H1 (cell line): ENCODE measurements around the gene PPP2R3B. TPM values are rescaled to one million over a fixed set of nuclear protein-coding genes. Genes with fewer than 3 reads are reported as not detected.

ENCODE experiments used
- CTCF ChIA-PET: fragments of 300-600 bp; sonication (Branson Sonifier 250); formaldehyde crosslinking; loops from one replicate; lab custom pipeline; 2021; ENCODE audit not compliant: partially characterized antibody; lab: Charles Lee
- POLR2A ChIA-PET: fragments of 300-600 bp; sonication (Branson Sonifier 250); formaldehyde crosslinking; loops from one replicate; lab custom pipeline; 2021; ENCODE audit warnings: inconsistent platforms; ENCODE audit not compliant: partially characterized antibody; lab: Charles Lee
- DNase-seq, 2 experiments: peaks; one replicate each; pipeline versions ENCODE4 v3.0.0 to v3.0.0-alpha.2; 2010 to 2022; ENCODE audit warnings: low spot score in 2 of 2, low read depth in 1 of 2, mixed read lengths in 1 of 2
- FAIRE-seq: peaks from 2 replicates; lab custom pipeline; 2011; peaks lifted over from hg19 to GRCh38; lab: Jason Lieb, UNC
- H2AFZ ChIP-seq: 2 replicates; pipeline ENCODE4 v1.8.1; 2012; ENCODE audit warnings: low read length, inconsistent platforms
- H2AK5ac ChIP-seq: 2 replicates; pipeline ENCODE4 v1.6.1; 2013; ENCODE audit warnings: low read depth, low read length
- H2BK120ac ChIP-seq: replicated peaks from 2 replicates; pipeline ENCODE3; 2013; ENCODE audit warnings: low read depth, low read length, inconsistent platforms
- H2BK12ac ChIP-seq: 2 replicates; pipeline ENCODE4 v1.6.1; 2013; ENCODE audit warnings: low read depth, low read length
- H2BK15ac ChIP-seq: 2 replicates; pipeline ENCODE4 v1.6.1; 2013; ENCODE audit warnings: low read length
- H2BK20ac ChIP-seq: 2 replicates; pipeline ENCODE4 v1.6.1; 2013; ENCODE audit warnings: low read length
- H2BK5ac ChIP-seq: 2 replicates; pipeline ENCODE4 v1.6.1; 2013; ENCODE audit warnings: low read depth, low read length
- H3K14ac ChIP-seq: 2 replicates; pipeline ENCODE4 v1.6.1; 2013; ENCODE audit warnings: inconsistent platforms; ENCODE audit not compliant: insufficient read length
- H3K18ac ChIP-seq: 2 replicates; pipeline ENCODE4 v1.6.1; 2013; ENCODE audit warnings: low read length; ENCODE audit errors: extremely low read depth
- H3K23ac ChIP-seq: 2 replicates; pipeline ENCODE4 v1.6.1; 2013; ENCODE audit warnings: inconsistent platforms; ENCODE audit not compliant: insufficient read length
- H3K23me2 ChIP-seq: 2 replicates; pipeline ENCODE4 v1.6.1; 2013; ENCODE audit warnings: low read depth, low read length
- H3K27ac ChIP-seq: 2 replicates; pipeline ENCODE4 v1.6.1; 2011; ENCODE audit warnings: low read depth, low read length, inconsistent platforms
- H3K27me3 ChIP-seq, 4 experiments: replicated peaks in 1 of 4; 1 replicate in 1 of 4; 2 replicates in 3 of 4; pipeline versions ENCODE4 v1.6.1 to v1.8.1; 2011 to 2013; ENCODE audit warnings: low read length in 3 of 4, mild to moderate bottlenecking in 3 of 4, inconsistent platforms in 2 of 4, mixed read lengths in 2 of 4, moderate library complexity in 1 of 4; ENCODE audit not compliant: control insufficient read depth in 3 of 4, insufficient read depth in 3 of 4; ENCODE audit errors: extremely low read depth in 1 of 4
- H3K36me3 ChIP-seq, 4 experiments: 2 replicates each; pipeline versions ENCODE4 v1.6.1 to v1.8.1; 2011 to 2013; ENCODE audit warnings: mild to moderate bottlenecking in 4 of 4, low read length in 3 of 4, moderate library complexity in 2 of 4, control low read depth in 1 of 4, inconsistent platforms in 1 of 4; ENCODE audit not compliant: insufficient read depth in 4 of 4, control insufficient read depth in 2 of 4
- H3K4ac ChIP-seq: replicated peaks from 2 replicates; pipeline ENCODE3; 2013; ENCODE audit warnings: low read length, low read depth, mixed read lengths, inconsistent platforms; ENCODE audit not compliant: insufficient read length
- H3K4me1 ChIP-seq, 4 experiments: replicated peaks in 1 of 4; 1 replicate in 1 of 4; 2 replicates in 3 of 4; pipeline versions ENCODE4 v1.6.1 to v1.8.1; 2011 to 2013; ENCODE audit warnings: low read length in 3 of 4, inconsistent platforms in 2 of 4, mixed read lengths in 1 of 4; ENCODE audit not compliant: insufficient read depth in 4 of 4, control insufficient read depth in 3 of 4
- H3K4me2 ChIP-seq, 2 experiments: 2 replicates each; pipeline versions ENCODE4 v1.6.1 to v1.8.1; 2011 to 2013; ENCODE audit warnings: low read depth in 2 of 2, low read length in 2 of 2, control low read depth in 1 of 2, inconsistent platforms in 1 of 2, mild to moderate bottlenecking in 1 of 2; ENCODE audit not compliant: insufficient read depth in 1 of 2
- H3K4me3 ChIP-seq, 4 experiments: fragments of 200-600, 300-600 bp in 1 of 4; sonication (generic), shearing (Covaris generic), sonication (Bioruptor Twin) in 1 of 4; 2 replicates each; pipeline versions ENCODE4 v1.5.1 to v1.8.1; 2011 to 2016; ENCODE audit warnings: low read length in 4 of 4, low read depth in 3 of 4, control low read depth in 2 of 4, inconsistent platforms in 2 of 4, mild to moderate bottlenecking in 2 of 4, mixed read lengths in 1 of 4, moderate library complexity in 1 of 4; ENCODE audit not compliant: insufficient read depth in 2 of 4; ENCODE audit errors: extremely low read depth in 1 of 4
- H3K56ac ChIP-seq: replicated peaks from 2 replicates; pipeline ENCODE3; 2013; ENCODE audit warnings: low read depth, mild to moderate bottlenecking, mixed read lengths, low read length, inconsistent platforms; ENCODE audit not compliant: insufficient read length
- H3K79me1 ChIP-seq: 2 replicates; pipeline ENCODE4 v1.6.1; 2013; ENCODE audit warnings: low read depth, low read length, control low read depth
- H3K79me2 ChIP-seq, 2 experiments: 2 replicates each; pipeline versions ENCODE4 v1.6.1 to v1.8.1; 2012 to 2013; ENCODE audit warnings: low read length in 2 of 2, mild to moderate bottlenecking in 2 of 2, inconsistent platforms in 1 of 2; ENCODE audit not compliant: insufficient read depth in 2 of 2, control insufficient read depth in 1 of 2
- H3K9ac ChIP-seq, 4 experiments: replicated peaks in 1 of 4; 1 replicate in 1 of 4; 2 replicates in 3 of 4; pipeline versions ENCODE4 v1.6.1 to v1.8.1; 2011 to 2013; ENCODE audit warnings: low read depth in 3 of 4, low read length in 3 of 4, control low read depth in 2 of 4, mild to moderate bottlenecking in 2 of 4, moderate library complexity in 2 of 4, inconsistent platforms in 1 of 4; ENCODE audit errors: extremely low read depth in 1 of 4
- H3K9me3 ChIP-seq, 2 experiments: 2 replicates each; pipeline versions ENCODE4 v1.6.1 to v1.8.1; 2012 to 2013; ENCODE audit warnings: mild to moderate bottlenecking in 2 of 2, moderate library complexity in 2 of 2, control low read depth in 1 of 2, inconsistent platforms in 1 of 2, low read depth in 1 of 2, low read length in 1 of 2, mixed read lengths in 1 of 2; ENCODE audit not compliant: insufficient read depth in 2 of 2
- H4K20me1 ChIP-seq, 2 experiments: replicated peaks in 1 of 2; 2 replicates each; pipeline versions ENCODE3 to v1.8.1; 2011 to 2013; ENCODE audit warnings: inconsistent platforms in 2 of 2, low read length in 2 of 2, mild to moderate bottlenecking in 1 of 2; ENCODE audit not compliant: insufficient read depth in 2 of 2, control insufficient read depth in 1 of 2
- H4K5ac ChIP-seq: 2 replicates; pipeline ENCODE4 v1.6.1; 2013; ENCODE audit warnings: low read length, low read depth, mixed read lengths, inconsistent platforms; ENCODE audit not compliant: insufficient read length
- H4K8ac ChIP-seq: 2 replicates; pipeline ENCODE4 v1.8.0; 2013; ENCODE audit warnings: mild to moderate bottlenecking, moderate library complexity, low read length, inconsistent platforms; ENCODE audit not compliant: insufficient read depth; ENCODE audit errors: extremely low read depth
- H4K91ac ChIP-seq: replicated peaks from 2 replicates; pipeline ENCODE3; 2013; ENCODE audit warnings: low read length, mixed read lengths, inconsistent platforms; ENCODE audit not compliant: insufficient read length
- BACH1 ChIP-seq: IDR thresholded peaks from 2 replicates; pipeline ENCODE4 v1.6.1; 2012; ENCODE audit warnings: low read length, improper control_type of control experiment
- GTF2F1 ChIP-seq: IDR thresholded peaks from 2 replicates; pipeline ENCODE4 v1.6.1; 2012; ENCODE audit warnings: low read depth, low read length, improper control_type of control experiment, borderline replicate concordance
- KDM4A ChIP-seq: IDR thresholded peaks from one replicate; pipeline ENCODE4 v1.7.1; 2012; ENCODE audit warnings: low read depth, mild to moderate bottlenecking, moderate library complexity, low read length, inconsistent platforms; ENCODE audit not compliant: severe bottlenecking
- NANOG ChIP-seq: IDR thresholded peaks from 2 replicates; pipeline ENCODE4 v1.6.1; 2011; ENCODE audit warnings: low read length, low read depth, mild to moderate bottlenecking, inconsistent platforms; ENCODE audit not compliant: insufficient read depth, poor library complexity, severe bottlenecking
- POLR2AphosphoS5 ChIP-seq: IDR thresholded peaks from 2 replicates; pipeline ENCODE4 v1.6.1; 2011; ENCODE audit warnings: low read depth, low read length
- SIRT6 ChIP-seq: IDR thresholded peaks from one replicate; pipeline ENCODE4 v1.7.1; 2012; ENCODE audit warnings: low read length, inconsistent platforms
- TAF1 ChIP-seq: IDR thresholded peaks from 2 replicates; pipeline ENCODE4 v1.6.1; 2011; ENCODE audit warnings: mild to moderate bottlenecking, low read depth, low read length
- TCF12 ChIP-seq: IDR thresholded peaks from 2 replicates; pipeline ENCODE4 v1.6.1; 2011; ENCODE audit warnings: low read depth, mild to moderate bottlenecking, low read length
- USF2 ChIP-seq: IDR thresholded peaks from 2 replicates; pipeline ENCODE4 v1.6.1; 2011; ENCODE audit warnings: low read length, improper control_type of control experiment
- WGBS, 2 experiments: shearing (Covaris generic) in 1 of 2; methylation state at CpG; one replicate each; pipeline versions ENCODE4 v1.1.6 to v1.1.7; 2013 to 2015; ENCODE audit warnings: low lambda C conversion rate in 2 of 2, mixed read lengths in 2 of 2, inconsistent platforms in 1 of 2, low coverage in 1 of 2, missing lambda C conversion rate in 1 of 2; ENCODE audit not compliant: insufficient replicate concordance in 2 of 2, insufficient coverage in 1 of 2, insufficient read length in 1 of 2; ENCODE audit errors: extremely low coverage in 1 of 2, missing lambda C conversion rate in 1 of 2; 5-methylcytosine and 5-hydroxymethylcytosine counted together
- polyA plus RNA-seq, 7 experiments: library from polyadenylated mRNA; depleted of rRNA in 3 of 7; stranded (reverse) in 5 of 7; unstranded in 2 of 7; fragments of >200 nt in 5 of 7; fragments of 200-250 nt in 2 of 7; gene quantifications; 1 replicate in 5 of 7; 2 replicates in 1 of 7; 4 replicates in 1 of 7; pipeline versions ENCODE4 v1.2.1 to v1.2.3, GENCODE V29; 2011 to 2013; ENCODE audit warnings: missing spikeins in 2 of 7, mixed read lengths in 2 of 7
- total RNA-seq: library from RNA; stranded (reverse); fragmentation: NEBNext Ultra II Directional; extraction: Animal tissue kit (Norgen Biotek cat#: 25700); gene quantifications from 2 replicates; pipeline ENCODE4 v1.2.1, GENCODE V29; 2021

Gene PPP2R3B
- total and polyA plus RNA-seq, 2 of the 8 experiments (the other 6 are each of a cell fraction or from before 2014, with no cell fraction given): 47.6 to 86.7 TPM

DNA sequence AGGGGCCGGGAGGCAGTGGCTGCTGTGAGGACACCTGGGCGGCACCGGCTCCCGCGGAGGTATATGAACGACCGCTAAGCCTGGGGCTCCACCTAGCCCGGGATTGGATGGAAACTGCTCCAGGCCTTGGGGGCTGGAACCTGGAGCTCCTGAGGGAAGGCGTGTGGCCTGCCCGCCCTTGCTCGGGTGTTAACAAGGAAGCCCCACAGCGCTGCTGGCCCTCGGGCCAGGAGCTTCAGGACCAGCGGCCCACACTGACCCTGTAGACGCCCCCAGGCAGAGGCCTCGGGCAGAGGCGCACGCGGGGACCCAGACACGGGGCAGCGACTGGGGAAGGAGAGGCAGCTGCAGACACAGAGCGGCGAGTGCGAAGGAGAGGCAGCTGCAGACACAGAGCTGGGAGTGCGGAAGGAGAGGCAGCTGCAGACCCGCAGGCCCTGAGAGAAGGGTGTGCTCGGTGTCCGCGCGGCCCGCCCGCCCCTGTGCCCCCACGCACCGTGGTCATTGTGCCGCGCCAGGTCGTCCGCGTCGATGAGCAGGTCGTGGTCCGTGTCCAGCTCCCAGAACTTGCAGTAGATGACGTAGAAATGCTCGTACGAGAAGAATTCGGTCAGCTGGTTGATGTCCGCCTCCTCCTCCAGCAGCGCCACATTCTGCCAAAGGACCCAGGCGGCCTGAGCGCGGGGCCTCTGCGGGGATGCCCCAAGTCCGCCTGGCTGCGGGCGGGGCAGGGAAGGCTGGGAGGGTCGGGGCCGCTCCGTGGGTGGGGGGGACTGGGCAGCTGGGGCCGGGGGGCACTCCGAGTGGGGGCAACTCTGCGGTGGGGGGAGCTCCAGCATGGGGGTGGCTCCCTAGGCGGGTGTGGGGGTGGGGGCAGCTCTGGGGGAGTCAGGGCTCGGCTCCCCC lies 41.4 kb downstream of the PPP2R3B start:
- peaks cover 8% of the 10 kb centered on the region for H3K79me1 ChIP-seq
- H3K4me3 ChIP-seq: no peak overlapping the region
- H2BK5ac ChIP-seq: no peak overlapping the region
- H4K20me1 ChIP-seq: peaks cover 5 to 7% of the 10 kb centered on the region in 2 experiments
- H3K23me2 ChIP-seq: no peaks in the 10 kb centered on the region
- POLR2A ChIA-PET: no interaction called here
- H2BK20ac ChIP-seq: no peak overlapping the region
- no peak overlapping the region for H2BK15ac ChIP-seq
- DNase-seq (peak in 1 of 2 experiments; percentile 40), FAIRE-seq (no peak)
- no peak overlapping the region for H3K23ac ChIP-seq
- 93% methylated on average over 43 of the region's 63 CpGs; no CpG with 5 or more reads in 1 of the 2 experiments for WGBS, 2 experiments
- peaks cover 0 to 45% (median 7%) of the 10 kb centered on the region in 4 experiments; a peak in 6 of 8 replicates for H3K36me3 ChIP-seq
- TF ChIP-seq KDM4A (no peak), USF2 (no peak), SIRT6 (no peak), NANOG (no peak), POLR2AphosphoS5 (no peak), BACH1 (no peak), TAF1 (no peak), TCF12 (no peak), GTF2F1 (no peak)
- no peak overlapping the region for H2AFZ ChIP-seq
- H2BK12ac ChIP-seq: no peak overlapping the region
- H3K9me3 ChIP-seq: no peaks in the 10 kb centered on the region; a peak in 1 of 4 replicates
- no peak overlapping the region for H2BK120ac ChIP-seq
- no peak overlapping the region for H3K18ac ChIP-seq
- H3K56ac ChIP-seq: no peak overlapping the region
- CTCF ChIA-PET: no interaction called here
- H3K4ac ChIP-seq: no peak overlapping the region
- no peak overlapping the region for H3K9ac ChIP-seq
- no peaks in the 10 kb centered on the region; a peak in 1 of 7 replicates for H3K4me1 ChIP-seq
- peak overlapping the region; percentile 5; the same call in 1 of the 2 replicates for H4K8ac ChIP-seq
- H4K91ac ChIP-seq: no peak overlapping the region
- no peak overlapping the region for H4K5ac ChIP-seq
- H3K27ac ChIP-seq: no peak overlapping the region
- H3K79me2 ChIP-seq: peaks cover 0 to 23% of the 10 kb centered on the region in 2 experiments; a peak in 2 of 4 replicates
- no peak overlapping the region for H2AK5ac ChIP-seq
- no peaks in the 10 kb centered on the region for H3K27me3 ChIP-seq
- no peak overlapping the region for H3K14ac ChIP-seq
- H3K4me2 ChIP-seq: no peak overlapping the region
